Fibroblast of skin of back (primary cell): ENCODE data around the gene TRIM9.
A peak's percentile ranks its signal among the peaks of the same experiment; 100 is the strongest.

Experiments used
- DNase-seq: peaks from one replicate; pipeline ENCODE4 v3.0.0-alpha.2; 2013

The TRIM9 gene

GRCh38 chr14:51093371-51094281 is 1.3 kb downstream of the TRIM9 start:
- DNase-seq, result no peak

GRCh38 chr14:51092965-51093364 is 1.9 kb downstream of the TRIM9 start:
- DNase-seq, result no peak

- no peak for DNase-seq
These were observed 5.6 kb downstream of the TRIM9 start for GRCh38 chr14:51089278-51089677.

GRCh38 chr14:51087031-51087441 is 7.9 kb downstream of the TRIM9 start:
- no peak for DNase-seq

GRCh38 chr14:51086044-51086443 is 8.9 kb downstream of the TRIM9 start:
- no peak for DNase-seq

GRCh38 chr14:51084962-51085361 is 9.9 kb downstream of the TRIM9 start:
- DNase-seq, result no peak

GRCh38 chr14:51084507-51084906 is 10.4 kb downstream of the TRIM9 start:
- DNase-seq, result no peak

GRCh38 chr14:51082349-51082748 is 12.6 kb downstream of the TRIM9 start:
- no peak for DNase-seq

GRCh38 chr14:51081712-51082111 is 13.2 kb downstream of the TRIM9 start:
- no peak for DNase-seq

GRCh38 chr14:51081209-51081608 is 13.7 kb downstream of the TRIM9 start:
- no peak for DNase-seq

- no peak for DNase-seq
These were observed 14.3 kb downstream of the TRIM9 start for GRCh38 chr14:51080645-51081044.

GRCh38 chr14:51079489-51079888 is 15.4 kb downstream of the TRIM9 start:
- DNase-seq, result no peak

GRCh38 chr14:51079085-51079484 is 15.8 kb downstream of the TRIM9 start:
- DNase-seq, result no peak

GRCh38 chr14:51074701-51075385 is 20.1 kb downstream of the TRIM9 start:
- no peak for DNase-seq

- no peak for DNase-seq
These were observed 21.2 kb downstream of the TRIM9 start for GRCh38 chr14:51073731-51074130.

GRCh38 chr14:51072976-51073375 is 21.9 kb downstream of the TRIM9 start:
- no peak for DNase-seq

GRCh38 chr14:51071857-51072256 is 23.0 kb downstream of the TRIM9 start:
- no peak for DNase-seq

- peak; percentile 58 for DNase-seq
These were observed 24.2 kb downstream of the TRIM9 start for GRCh38 chr14:51070726-51071125.

GRCh38 chr14:51069055-51069454 is 25.9 kb downstream of the TRIM9 start:
- peak; percentile 21 for DNase-seq

GRCh38 chr14:51068268-51068667 is 26.6 kb downstream of the TRIM9 start:
- DNase-seq, result no peak

- no peak for DNase-seq
These were observed 27.6 kb downstream of the TRIM9 start for GRCh38 chr14:51067295-51067694.

GRCh38 chr14:51066576-51066975 is 28.3 kb downstream of the TRIM9 start:
- DNase-seq, result no peak

GRCh38 chr14:51059032-51059431 is 35.9 kb downstream of the TRIM9 start:
- DNase-seq, result no peak

- DNase-seq, result no peak
These were observed 36.5 kb downstream of the TRIM9 start for GRCh38 chr14:51058382-51058781.
